ENCODE data around the gene ANKRD62. TPM values are rescaled to one million over a fixed set of nuclear protein-coding genes. Genes with fewer than 3 reads are reported as not detected.
A peak's percentile ranks its signal among the peaks of the same experiment; 100 is the strongest.

ANKRD62 gene
- not detected in 2 replicates for total RNA-seq
- long read RNA-seq: 0 reads

GRCh38 chr18:12093520-12094257 is at the start of gene ANKRD62:
Gene ANKRD62 (plus strand): TSS chr18:12093843. CDS start chr18:12094018, 175 bp downstream.
- TF ChIP-seq CTCF (IDR thresholded peaks at IDR 0.05): no peak
- Mint-ChIP-seq H3K9me3 (ENCODE audit: unreplicated experiment) (no peaks in the 10 kb centered on the region), H3K36me3 (ENCODE audit: unreplicated experiment) (no peaks in the 10 kb centered on the region), H3K4me3 (ENCODE audit: unreplicated experiment) (no peak within 1 kb of the TSS), H3K4me1 (ENCODE audit: unreplicated experiment) (no peaks in the 10 kb centered on the region), H3K27me3 (ENCODE audit: unreplicated experiment) (peaks cover 34% of the 10 kb centered on the region), H3K27ac (ENCODE audit: unreplicated experiment) (no peak within 1 kb of the TSS)
- no peak for DNase-seq (ENCODE audit: extremely low spot score, unreplicated experiment)

- no peaks in the 10 kb centered on the region for H3K9me3 Mint-ChIP-seq (ENCODE audit: unreplicated experiment)
- TF ChIP-seq CTCF (IDR thresholded peaks at IDR 0.05): no peak
- H3K27me3 Mint-ChIP-seq (ENCODE audit: unreplicated experiment): no peaks in the 10 kb centered on the region
- H3K36me3 Mint-ChIP-seq (ENCODE audit: unreplicated experiment): no peaks in the 10 kb centered on the region
- H3K4me1 Mint-ChIP-seq (ENCODE audit: unreplicated experiment): peaks cover 17% of the 10 kb centered on the region
- no peak overlapping the region for H3K27ac Mint-ChIP-seq (ENCODE audit: unreplicated experiment)
- DNase-seq (ENCODE audit: extremely low spot score, unreplicated experiment): peak; percentile 32
- H3K4me3 Mint-ChIP-seq (ENCODE audit: unreplicated experiment): no peak overlapping the region
Measured at GRCh38 chr18:12044591-12044990, 49.1 kb upstream of the ANKRD62 start.

GRCh38 chr18:12046046-12046750 is 47.4 kb upstream of the ANKRD62 start:
- H3K4me1 Mint-ChIP-seq (ENCODE audit: unreplicated experiment): peaks cover 16% of the 10 kb centered on the region
- peak; percentile 80 for DNase-seq (ENCODE audit: extremely low spot score, unreplicated experiment)
- TF ChIP-seq CTCF (IDR thresholded peaks at IDR 0.05): no peak
- H3K36me3 Mint-ChIP-seq (ENCODE audit: unreplicated experiment): no peaks in the 10 kb centered on the region
- H3K9me3 Mint-ChIP-seq (ENCODE audit: unreplicated experiment): no peaks in the 10 kb centered on the region
- H3K27ac Mint-ChIP-seq (ENCODE audit: unreplicated experiment): no peak overlapping the region
- no peak overlapping the region for H3K4me3 Mint-ChIP-seq (ENCODE audit: unreplicated experiment)
- H3K27me3 Mint-ChIP-seq (ENCODE audit: unreplicated experiment): peaks cover 1% of the 10 kb centered on the region

GRCh38 chr18:12046751-12047335 is 46.8 kb upstream of the ANKRD62 start:
- Mint-ChIP-seq H3K4me3 (ENCODE audit: unreplicated experiment) (no peak overlapping the region), H3K27me3 (ENCODE audit: unreplicated experiment) (peaks cover 6% of the 10 kb centered on the region), H3K36me3 (ENCODE audit: unreplicated experiment) (no peaks in the 10 kb centered on the region)

More at GRCh38 chr18:12046751-12047335, 46.8 kb upstream of the ANKRD62 start:
- DNase-seq (ENCODE audit: extremely low spot score, unreplicated experiment): peak; percentile 78
- Mint-ChIP-seq H3K9me3 (ENCODE audit: unreplicated experiment) (no peaks in the 10 kb centered on the region), H3K27ac (ENCODE audit: unreplicated experiment) (no peak overlapping the region), H3K4me1 (ENCODE audit: unreplicated experiment) (peaks cover 12% of the 10 kb centered on the region)
- TF ChIP-seq CTCF (IDR thresholded peaks at IDR 0.05): no peak

All from osteocyte (in vitro differentiated cells).